Stimulated activated CD8-positive, alpha-beta memory T cell treated with anti-CD3 and anti-CD28 coated beads, Interleukin-15, amount 100 ng/mL, for 48 hours (primary cell): Measurements from ENCODE around the gene DLEC1.
"Not testable (repeated sequence)": the region's sequence is repeated elsewhere in the genome, so short reads cannot be mapped to it uniquely, and the experiment has no call there.

Experiments
- DNase-seq, 2 donors: peaks; one replicate each; pipeline ENCODE4 v3.0.0-alpha.2; 2020; ENCODE audit warnings: low read depth in 2 of 2

The DLEC1 gene

DNA sequence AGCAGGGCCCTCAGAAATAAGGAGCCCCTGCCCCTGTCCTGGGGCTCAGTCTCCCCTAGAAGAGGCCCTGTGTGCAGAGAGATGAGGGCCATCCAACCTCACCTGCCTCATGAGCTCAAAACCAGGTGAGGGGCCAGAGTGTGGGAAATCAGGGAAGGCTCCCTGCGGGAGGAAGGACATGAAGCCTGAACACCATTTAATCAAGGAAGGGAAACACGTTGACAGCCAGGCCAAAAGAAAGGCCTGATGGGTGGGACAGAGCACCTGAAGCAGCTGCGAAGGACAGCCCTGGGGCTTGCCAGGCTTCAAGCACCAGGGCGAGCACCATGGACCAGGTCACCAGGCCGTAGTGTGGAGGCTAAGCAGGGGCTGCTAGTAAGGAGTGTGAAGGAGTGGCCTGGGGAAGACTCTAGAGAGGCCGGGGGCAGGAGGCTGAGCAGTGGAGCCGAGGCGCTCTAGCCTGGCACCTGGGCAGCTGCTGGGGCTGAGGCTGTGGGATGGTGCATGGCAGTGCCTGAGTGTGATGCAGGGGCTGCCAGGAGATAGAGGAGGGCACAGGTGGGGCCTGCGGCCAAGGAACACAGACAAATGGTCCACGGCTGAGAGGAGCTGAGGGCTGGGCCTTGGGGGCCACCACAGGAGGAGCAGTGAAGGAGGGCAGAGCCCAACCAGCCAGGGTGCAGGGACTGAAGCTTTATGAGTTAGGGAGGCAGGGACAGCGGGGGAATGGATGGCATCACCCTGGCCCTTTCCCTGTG is 81.9 kb downstream of the DLEC1 start:
- no peak for DNase-seq

GRCh38 chr3:38121451-38121831 is 82.4 kb downstream of the DLEC1 start:
- no peak for DNase-seq

DNA sequence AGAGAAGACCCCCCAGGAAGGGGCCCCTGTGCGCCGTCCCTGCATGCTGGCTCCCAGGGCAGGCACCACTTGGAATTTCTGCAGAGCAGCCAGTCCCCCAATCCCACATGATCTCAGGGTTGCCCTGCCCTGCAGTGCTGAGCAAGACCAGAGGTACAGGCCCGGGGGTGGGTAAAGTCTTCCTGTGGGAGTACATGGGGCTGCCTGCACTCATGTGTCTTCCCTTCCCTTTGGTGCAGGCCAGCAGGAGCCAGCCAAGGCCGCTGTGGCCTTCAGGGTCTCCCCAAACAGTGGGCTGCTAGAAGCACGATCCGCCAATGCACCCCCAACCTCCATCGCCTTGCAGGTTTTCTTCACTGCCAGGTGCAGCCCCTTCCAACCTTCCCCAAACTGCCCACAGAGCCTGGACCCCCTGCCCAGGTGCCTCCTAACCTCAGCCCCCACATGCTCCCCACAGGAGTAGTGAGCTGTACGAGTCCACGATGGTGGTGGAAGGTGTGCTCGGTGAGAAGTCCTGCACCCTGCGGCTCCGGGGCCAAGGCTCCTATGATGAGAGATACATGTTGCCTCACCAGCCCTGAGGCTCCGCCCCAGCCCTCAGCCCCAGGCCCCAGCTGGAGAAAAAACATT is 82.9 kb downstream of the DLEC1 start:
- no peak for DNase-seq

- no peak for DNase-seq
Observed at GRCh38 chr3:38122712-38123290, 83.8 kb downstream of the DLEC1 start.

GRCh38 chr3:38124324-38125122 is 85.5 kb downstream of the DLEC1 start:
- no peak for DNase-seq

- DNase-seq: no peak
Observed at GRCh38 chr3:38125305-38126120, 86.5 kb downstream of the DLEC1 start.

DNA sequence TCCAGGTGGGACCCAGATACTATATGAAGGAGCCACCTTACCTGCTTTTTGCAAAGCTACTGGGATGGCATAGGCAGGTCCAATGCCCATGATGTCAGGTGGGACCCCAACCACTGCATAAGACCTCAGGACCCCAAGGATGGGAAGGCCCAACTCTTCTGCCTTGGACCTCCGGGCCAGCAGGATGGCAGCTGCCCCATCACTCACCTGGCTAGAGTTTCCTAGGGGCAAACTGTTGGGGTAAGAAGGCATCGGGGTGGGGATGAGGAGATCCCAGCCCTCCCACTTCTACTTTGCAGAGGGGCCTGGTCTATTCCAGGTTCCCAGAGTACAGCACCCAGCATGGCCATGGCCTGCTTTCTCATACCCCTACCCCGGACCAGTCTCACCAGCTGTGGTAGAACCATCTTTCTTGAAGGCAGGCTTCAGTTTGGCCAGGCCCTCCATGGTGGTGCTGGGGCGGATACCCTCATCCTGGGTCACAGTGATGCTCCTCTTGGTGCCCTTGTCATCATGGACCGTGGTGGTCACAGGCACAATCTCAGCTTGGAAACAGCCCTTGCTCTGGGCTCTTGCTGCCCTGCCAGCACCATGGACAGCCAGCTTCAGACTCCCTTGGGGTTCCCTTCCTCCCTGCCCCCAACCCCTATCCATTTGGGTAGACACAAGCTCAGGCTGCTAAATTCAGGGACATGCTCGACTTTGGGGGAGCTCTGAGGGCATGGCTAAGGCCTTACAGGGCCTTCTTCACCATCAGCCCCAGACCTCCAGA is 87.3 kb downstream of the DLEC1 start:
- DNase-seq: no peak

DNA sequence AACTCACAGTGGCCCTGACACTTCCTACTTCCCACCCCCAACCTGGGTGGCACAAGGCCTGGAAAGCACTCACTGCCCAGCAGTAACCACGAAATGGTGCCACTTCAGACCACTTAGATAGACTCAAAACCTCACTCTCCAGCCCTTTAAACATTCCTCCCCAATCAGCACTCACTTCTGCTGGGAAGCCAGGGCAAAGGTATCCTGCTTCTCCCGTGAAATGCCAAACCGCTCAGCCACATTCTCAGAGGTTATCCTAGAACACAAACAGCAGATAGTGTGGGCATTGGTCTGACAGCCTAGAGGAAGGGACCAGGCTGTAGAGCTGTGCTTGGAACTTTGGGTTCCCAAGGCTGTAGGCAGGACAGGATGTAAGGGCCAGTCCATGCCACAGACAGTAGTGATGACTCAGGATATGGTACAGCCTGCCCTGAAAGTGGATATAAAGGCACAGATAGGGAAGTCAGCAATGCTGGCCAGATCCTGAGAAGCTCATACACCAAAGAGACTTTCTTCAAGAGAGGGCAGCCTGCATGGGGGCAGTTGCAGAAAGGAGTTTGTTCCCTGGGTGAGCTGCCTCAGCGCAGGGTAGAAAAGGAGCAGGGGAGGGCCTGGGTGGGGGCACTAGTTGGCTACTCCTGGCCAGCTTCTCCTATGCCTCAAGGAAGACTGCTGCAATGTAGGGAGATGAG is 88.7 kb downstream of the DLEC1 start:
- DNase-seq: no peak

DNA sequence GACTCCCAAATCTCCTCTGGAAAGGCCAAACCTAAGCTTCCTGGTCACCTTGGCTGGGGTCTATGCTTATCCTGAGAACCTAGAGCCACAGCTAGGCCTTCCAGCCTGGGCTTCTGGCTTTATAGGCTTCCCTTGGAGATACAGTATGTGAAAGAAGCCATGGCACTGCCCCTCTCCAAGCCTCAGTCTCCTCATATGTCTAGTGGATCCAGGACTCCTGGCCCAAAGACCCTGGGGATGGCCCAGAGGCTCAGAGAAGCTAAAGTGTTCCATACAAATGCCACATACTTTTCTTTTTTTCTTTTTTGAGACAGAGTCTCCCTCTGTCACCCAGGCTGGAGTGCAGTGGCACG is 89.3 kb downstream of the DLEC1 start:
- no peak for DNase-seq

DNA sequence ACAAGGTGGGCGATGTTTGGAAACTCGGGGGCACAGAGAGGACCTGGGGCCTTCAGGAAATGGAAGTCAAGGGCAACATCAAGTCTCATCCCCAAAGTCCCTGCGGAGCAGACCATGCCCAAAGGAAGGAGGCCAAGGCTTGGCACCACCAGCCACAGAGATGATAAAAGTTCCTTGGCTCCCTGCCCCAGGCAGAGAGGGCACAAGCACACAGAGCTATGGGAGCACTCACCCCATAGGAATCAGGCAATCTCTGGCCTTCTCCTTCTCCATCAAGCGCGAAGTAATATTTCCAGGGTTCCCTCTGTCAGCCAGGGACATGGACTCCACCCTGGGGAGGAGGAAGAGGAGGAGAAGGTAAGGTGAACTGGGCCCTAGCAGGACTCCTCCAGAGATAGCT is 90.0 kb downstream of the DLEC1 start:
- no peak for DNase-seq

- DNase-seq: no peak
Observed at GRCh38 chr3:38130631-38131065, 91.6 kb downstream of the DLEC1 start.

DNA sequence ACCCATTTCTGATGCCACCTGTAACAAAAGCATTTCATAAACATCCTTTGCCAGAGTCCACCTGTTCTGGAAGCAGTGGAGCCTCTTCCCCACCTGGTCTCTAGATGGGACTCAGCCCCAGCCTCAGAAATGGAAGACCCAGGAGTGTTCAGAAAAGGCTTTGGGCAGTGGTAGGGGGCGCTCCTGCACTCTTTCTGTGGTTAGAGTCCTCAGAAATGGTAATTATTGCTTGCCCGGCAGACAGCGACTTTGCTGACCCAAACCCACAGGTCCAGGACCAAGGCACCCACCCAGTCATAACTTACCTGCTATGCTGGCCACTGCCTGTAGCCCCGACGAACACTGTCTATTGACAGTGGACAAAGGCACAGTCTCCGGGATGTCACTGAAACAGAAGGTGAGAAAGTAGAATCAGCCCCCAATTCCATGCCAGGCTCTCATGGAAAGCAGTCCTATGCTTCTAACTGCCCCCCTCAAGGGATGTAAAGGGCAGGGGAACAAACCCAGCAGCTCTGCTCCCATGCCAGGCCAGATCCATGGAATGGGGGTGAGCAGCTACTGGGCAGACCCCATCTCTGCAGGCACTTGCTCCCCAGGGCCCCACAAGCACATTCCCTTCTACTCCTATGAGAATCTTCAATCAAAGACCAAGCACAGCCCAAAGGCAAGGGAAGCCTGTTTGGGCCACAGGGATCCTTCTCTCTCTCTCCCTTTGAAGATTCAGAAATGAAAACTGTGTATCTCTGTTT is 92.8 kb downstream of the DLEC1 start:
- no peak for DNase-seq

DNA sequence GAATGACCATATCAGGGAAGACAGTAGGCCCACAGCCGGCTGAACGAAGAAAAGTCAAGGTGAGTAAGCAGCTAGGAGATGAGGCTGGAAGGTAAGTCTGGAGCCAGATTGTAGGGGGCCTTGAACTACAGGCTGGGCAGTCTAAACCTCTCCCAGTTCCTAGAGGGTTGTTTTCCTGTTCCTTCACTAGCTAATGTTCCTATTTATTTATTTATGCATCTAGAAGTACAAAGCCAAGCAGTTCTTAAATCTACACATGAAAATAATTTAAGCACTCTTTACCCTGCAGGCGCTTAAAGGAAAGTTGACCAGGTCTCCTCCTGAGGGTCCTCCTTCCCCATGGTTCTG is 94.2 kb downstream of the DLEC1 start:
- no peak for DNase-seq

DNA sequence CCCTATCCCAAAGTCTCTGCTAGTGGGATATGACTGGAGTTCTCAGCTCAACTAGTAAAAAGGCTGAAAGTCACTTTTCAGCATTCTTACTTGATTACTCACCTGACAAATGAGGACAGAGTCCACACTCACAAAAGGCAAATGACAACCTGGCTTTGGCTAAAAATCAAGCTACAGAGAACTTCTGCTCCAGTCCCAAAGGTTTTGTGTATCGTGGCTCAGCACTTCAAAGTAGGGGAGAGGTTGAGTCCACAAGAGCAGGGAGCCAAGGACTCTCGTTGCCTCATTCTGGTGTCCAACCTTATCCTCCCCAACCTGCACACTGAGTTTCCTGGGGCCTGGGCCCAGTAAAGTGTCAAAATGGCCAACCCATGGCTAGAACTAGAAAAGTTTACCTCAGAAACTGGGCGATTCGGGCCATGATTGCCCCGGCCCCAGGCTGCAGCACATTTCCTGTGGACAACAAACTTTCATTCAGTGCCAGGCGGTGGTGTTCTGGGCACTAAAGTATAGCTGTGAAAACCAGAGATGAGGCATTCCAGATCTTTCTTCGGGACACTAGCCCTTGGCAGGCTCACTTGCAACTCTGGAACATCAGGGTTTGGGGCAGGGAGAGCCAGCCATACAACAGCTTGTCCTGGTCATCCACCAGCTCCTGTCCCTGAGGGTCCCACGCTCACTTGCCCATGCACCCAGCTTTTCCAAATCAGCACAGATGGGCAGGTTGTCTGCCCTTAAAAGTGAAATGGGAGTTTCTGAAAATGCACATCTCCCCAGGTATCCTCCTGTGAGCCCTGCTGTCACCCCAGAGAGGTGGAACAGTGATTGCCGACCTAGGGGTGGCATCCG is 94.8 kb downstream of the DLEC1 start:
- DNase-seq: no peak

DNA sequence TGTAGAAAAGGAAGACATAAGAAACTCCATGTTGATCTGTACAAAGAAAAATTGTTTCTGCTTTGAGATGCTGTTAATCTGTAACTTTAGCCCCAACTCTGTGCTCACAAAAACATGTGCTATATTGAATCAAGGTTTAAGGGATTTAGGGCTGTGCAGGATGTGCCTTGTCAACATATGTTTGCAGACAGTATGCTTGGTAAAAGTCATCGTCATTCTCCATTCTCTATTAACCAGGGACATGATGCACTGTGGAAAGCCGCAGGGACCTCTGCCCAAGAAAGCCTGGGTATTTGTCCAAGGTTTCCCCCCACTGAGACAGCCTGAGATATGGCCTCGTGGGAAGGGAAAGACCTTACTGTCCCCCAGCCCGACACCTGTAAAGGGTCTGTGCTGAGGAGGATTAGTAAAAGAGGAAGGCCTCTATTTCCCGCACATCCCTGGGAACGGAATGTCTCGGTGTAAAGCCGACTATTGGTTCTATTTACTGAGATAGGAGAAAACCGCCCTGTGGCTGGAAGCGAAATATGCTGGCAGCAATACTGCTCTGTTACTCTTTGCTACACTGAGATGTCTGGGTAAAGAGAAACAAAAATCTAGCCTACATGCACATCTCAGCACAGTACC is 95.6 kb downstream of the DLEC1 start:
- not testable (repeated sequence) for DNase-seq

- DNase-seq: not testable (repeated sequence)
Observed at GRCh38 chr3:38135621-38136277, 96.7 kb downstream of the DLEC1 start.

GRCh38 chr3:38136393-38136776 is 97.4 kb downstream of the DLEC1 start:
- DNase-seq: no peak
